DOHH2 (cell line): Measurements from ENCODE around the gene PPP1R14C.

Experiments used
- H3F3A ChIP-seq: fragments of 200-600 bp; sonication (generic), shearing (Covaris generic); 2 replicates; pipeline ENCODE4 v1.6.0; 2016; ENCODE audit warnings: antibody characterized with exemption, mild to moderate bottlenecking; ENCODE audit not compliant: control insufficient read depth, insufficient read depth
- H3K27ac ChIP-seq: fragments of 200-600 bp; sonication (generic); 2 replicates; pipeline ENCODE4 v1.5.1; 2014; ENCODE audit warnings: low read depth, mild to moderate bottlenecking, low read length, moderate library complexity
- H3K27me3 ChIP-seq: fragments of 200-600 bp; sonication (generic); 2 replicates; pipeline ENCODE4 v1.6.1; 2014; ENCODE audit warnings: mild to moderate bottlenecking, low read length, mixed read lengths; ENCODE audit not compliant: control insufficient read depth
- H3K36me3 ChIP-seq: fragments of 200-600 bp; sonication (generic); 2 replicates; pipeline ENCODE4 v1.6.1; 2014; ENCODE audit warnings: mild to moderate bottlenecking, low read length, moderate library complexity, mixed read lengths; ENCODE audit not compliant: control insufficient read depth
- H3K4me1 ChIP-seq: fragments of 200-600 bp; sonication (generic); 2 replicates; pipeline ENCODE4 v1.6.1; 2014; ENCODE audit warnings: mild to moderate bottlenecking, low read length, mixed read lengths; ENCODE audit not compliant: control insufficient read depth
- H3K4me2 ChIP-seq: fragments of 200-600 bp; sonication (generic); 2 replicates; pipeline ENCODE4 v1.6.0; 2014; ENCODE audit warnings: mild to moderate bottlenecking, low read length, moderate library complexity
- H3K4me3 ChIP-seq: fragments of 200-600 bp; sonication (generic); 2 replicates; pipeline ENCODE4 v1.5.1; 2014; ENCODE audit warnings: mild to moderate bottlenecking, low read length, mixed read lengths
- H3K79me2 ChIP-seq: fragments of 200-600 bp; sonication (generic); 2 replicates; pipeline ENCODE4 v1.6.1; 2014; ENCODE audit warnings: mild to moderate bottlenecking, low read length, mixed read lengths; ENCODE audit not compliant: control insufficient read depth
- H3K9me2 ChIP-seq: fragments of 200-600 bp; sonication (generic); replicated peaks from 2 replicates; pipeline ENCODE4 v1.6.1; 2014; ENCODE audit warnings: mild to moderate bottlenecking, low read length, mixed read lengths; ENCODE audit not compliant: control insufficient read depth
- H3K9me3 ChIP-seq: fragments of 200-600 bp; sonication (generic); 2 replicates; pipeline ENCODE4 v1.6.1; 2014; ENCODE audit warnings: antibody characterized with exemption, low read length, mixed read lengths; ENCODE audit not compliant: control insufficient read depth, insufficient read depth
- H4K20me1 ChIP-seq: fragments of 200-600 bp; sonication (generic); 2 replicates; pipeline ENCODE4 v1.6.0; 2014; ENCODE audit warnings: low read depth, mild to moderate bottlenecking, antibody characterized with exemption, low read length, moderate library complexity; ENCODE audit not compliant: control insufficient read depth, insufficient read depth
- EZH2phosphoT487 ChIP-seq: fragments of 200-600 bp; sonication (generic); IDR thresholded peaks from 2 replicates; pipeline ENCODE4 v1.6.1; 2017; ENCODE audit warnings: borderline replicate concordance, mild to moderate bottlenecking, antibody characterized with exemption, low read length, moderate library complexity, mixed read lengths
- TF ChIP-seq, protein P1 (sequence below): fragments of 200-600 bp; sonication (generic); IDR thresholded peaks from one replicate; pipeline ENCODE4 v1.5.1; 2014; ENCODE audit warnings: antibody characterized with exemption, mild to moderate bottlenecking, low read depth, low read length; ENCODE audit not compliant: poor library complexity, severe bottlenecking

The PPP1R14C gene

DNA sequence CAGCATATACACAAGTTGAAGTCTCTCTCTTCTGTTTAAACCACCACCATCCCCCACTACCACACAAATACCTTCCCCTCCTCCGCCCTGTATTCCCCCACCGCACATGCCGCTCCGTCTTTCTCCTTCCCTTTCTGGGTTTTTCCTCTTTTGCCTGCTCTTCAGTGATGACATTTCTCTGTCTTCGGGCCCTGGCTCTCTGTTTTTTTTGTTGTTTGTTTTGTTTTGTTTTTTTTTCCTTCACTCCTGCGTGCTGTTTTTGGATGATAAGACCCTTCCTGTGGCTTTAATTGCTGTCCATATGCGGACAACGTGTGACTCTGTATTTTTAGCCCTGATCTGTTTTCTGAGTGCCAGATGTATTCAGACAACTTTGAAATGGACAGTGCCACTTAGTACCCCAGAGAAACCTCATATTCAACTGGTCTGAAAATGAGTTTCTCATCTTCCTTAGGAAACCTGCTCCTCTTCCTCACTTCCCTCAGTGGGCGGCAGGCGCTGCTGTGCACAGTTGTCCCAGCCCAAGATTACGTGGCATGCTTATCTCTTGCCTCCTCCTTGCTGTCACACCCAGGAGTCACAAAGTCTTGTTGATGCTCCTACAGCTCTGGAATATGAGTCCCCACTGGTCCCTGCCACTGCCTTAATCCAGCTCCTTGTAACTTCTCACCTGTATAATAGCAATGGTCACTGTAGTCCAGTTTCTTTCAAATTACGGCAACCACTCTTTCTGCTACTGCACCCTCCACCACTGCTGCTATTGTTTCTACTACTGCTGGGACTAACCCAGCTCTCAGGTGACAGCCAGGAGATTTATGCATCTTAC lies 8.2 kb downstream of the PPP1R14C start:
- Histone ChIP-seq H3K27me3 (peaks cover 9% of the 10 kb centered on the region), H4K20me1 (peaks cover 5% of the 10 kb centered on the region; the same call in 1 of the 2 replicates), H3K9me2 (no peaks in the 10 kb centered on the region), H3K4me1 (peaks cover 30% of the 10 kb centered on the region), H3K4me3 (no peak overlapping the region), H3K4me2 (no peak overlapping the region), H3K9me3 (no peaks in the 10 kb centered on the region), H3K27ac (no peak overlapping the region), H3K79me2 (no peaks in the 10 kb centered on the region), H3F3A (no peaks in the 10 kb centered on the region; the same call in 1 of the 2 replicates), H3K36me3 (no peaks in the 10 kb centered on the region)
- TF ChIP-seq EZH2phosphoT487: no peak
- TF ChIP-seq, protein P1, sequence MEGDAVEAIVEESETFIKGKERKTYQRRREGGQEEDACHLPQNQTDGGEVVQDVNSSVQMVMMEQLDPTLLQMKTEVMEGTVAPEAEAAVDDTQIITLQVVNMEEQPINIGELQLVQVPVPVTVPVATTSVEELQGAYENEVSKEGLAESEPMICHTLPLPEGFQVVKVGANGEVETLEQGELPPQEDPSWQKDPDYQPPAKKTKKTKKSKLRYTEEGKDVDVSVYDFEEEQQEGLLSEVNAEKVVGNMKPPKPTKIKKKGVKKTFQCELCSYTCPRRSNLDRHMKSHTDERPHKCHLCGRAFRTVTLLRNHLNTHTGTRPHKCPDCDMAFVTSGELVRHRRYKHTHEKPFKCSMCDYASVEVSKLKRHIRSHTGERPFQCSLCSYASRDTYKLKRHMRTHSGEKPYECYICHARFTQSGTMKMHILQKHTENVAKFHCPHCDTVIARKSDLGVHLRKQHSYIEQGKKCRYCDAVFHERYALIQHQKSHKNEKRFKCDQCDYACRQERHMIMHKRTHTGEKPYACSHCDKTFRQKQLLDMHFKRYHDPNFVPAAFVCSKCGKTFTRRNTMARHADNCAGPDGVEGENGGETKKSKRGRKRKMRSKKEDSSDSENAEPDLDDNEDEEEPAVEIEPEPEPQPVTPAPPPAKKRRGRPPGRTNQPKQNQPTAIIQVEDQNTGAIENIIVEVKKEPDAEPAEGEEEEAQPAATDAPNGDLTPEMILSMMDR: no peak

GRCh38 chr6:150152891-150153876 lies 10.3 kb downstream of the PPP1R14C start:
- Histone ChIP-seq H3F3A (no peaks in the 10 kb centered on the region), H3K4me3 (no peak overlapping the region), H3K36me3 (no peaks in the 10 kb centered on the region), H3K27me3 (peaks cover 9% of the 10 kb centered on the region), H3K4me2 (no peak overlapping the region), H3K9me3 (no peaks in the 10 kb centered on the region), H3K79me2 (no peaks in the 10 kb centered on the region), H4K20me1 (no peaks in the 10 kb centered on the region; the same call in 1 of the 2 replicates), H3K4me1 (peaks cover 24% of the 10 kb centered on the region), H3K9me2 (no peaks in the 10 kb centered on the region), H3K27ac (no peak overlapping the region)
- TF ChIP-seq, protein P1: no peak

DNA sequence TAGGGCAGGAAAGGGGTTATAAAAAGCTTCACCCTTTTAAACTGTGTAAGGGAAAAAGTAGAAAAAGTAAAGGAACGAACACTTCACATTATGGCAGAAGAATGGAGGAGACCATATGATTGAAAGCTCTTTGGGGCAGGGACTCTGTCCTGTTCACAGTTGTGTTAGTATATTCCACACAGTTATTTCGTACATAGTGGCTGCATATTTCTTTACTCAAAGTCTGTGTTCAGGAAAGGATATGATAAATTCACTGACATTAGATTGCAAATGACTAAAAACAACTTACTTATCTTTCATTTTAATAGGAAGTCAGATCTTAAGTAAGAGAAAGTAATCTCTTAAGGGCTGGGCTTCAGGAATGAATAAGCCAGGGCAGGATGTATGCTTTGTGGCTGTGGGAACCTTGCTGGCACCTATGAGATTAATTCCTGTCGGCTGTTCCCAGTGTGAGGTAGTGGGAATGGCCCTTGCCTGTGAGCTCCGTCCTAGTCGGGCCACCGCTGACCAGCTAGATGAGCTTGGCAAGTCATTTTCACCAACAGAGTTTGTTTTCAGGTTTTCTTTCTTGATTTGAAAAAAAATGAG lies 11.2 kb downstream of the PPP1R14C start:
- Histone ChIP-seq H3K27me3 (peaks cover 9% of the 10 kb centered on the region), H3K79me2 (no peaks in the 10 kb centered on the region), H3K9me3 (no peaks in the 10 kb centered on the region), H3K36me3 (no peaks in the 10 kb centered on the region), H3F3A (no peaks in the 10 kb centered on the region), H3K9me2 (no peaks in the 10 kb centered on the region), H3K4me1 (peaks cover 24% of the 10 kb centered on the region), H3K4me2 (no peak overlapping the region), H3K4me3 (no peak overlapping the region), H3K27ac (no peak overlapping the region), H4K20me1 (no peaks in the 10 kb centered on the region; the same call in 1 of the 2 replicates)
- no peak for TF ChIP-seq EZH2phosphoT487
- TF ChIP-seq, protein P1: no peak
